Measurements from ENCODE around the gene CAPN14. TPM values are rescaled to one million over a fixed set of nuclear protein-coding genes. Genes with fewer than 3 reads are reported as not detected.

Gene CAPN14
- total RNA-seq, 1 donor from 2014 or later, result not detected

- Histone ChIP-seq H3K36me3 (no peaks in the 10 kb centered on the region), H3K4me3 (no peak overlapping the region), H3K27ac (no peak overlapping the region), H3K9me3 (no peaks in the 10 kb centered on the region), H3K4me1 (no peaks in the 10 kb centered on the region), H3K27me3 (no peaks in the 10 kb centered on the region)
- DNase-seq (ENCODE audit: low spot score in 2 of 2), result no peak
- TF ChIP-seq CTCF (IDR thresholded peaks at IDR 0.05), result no peak
- intact Hi-C loops (cut with DNase I), result no loop called here
Observed at GRCh38 chr2:31192851-31193392, 24.4 kb downstream of the CAPN14 start.

DNA sequence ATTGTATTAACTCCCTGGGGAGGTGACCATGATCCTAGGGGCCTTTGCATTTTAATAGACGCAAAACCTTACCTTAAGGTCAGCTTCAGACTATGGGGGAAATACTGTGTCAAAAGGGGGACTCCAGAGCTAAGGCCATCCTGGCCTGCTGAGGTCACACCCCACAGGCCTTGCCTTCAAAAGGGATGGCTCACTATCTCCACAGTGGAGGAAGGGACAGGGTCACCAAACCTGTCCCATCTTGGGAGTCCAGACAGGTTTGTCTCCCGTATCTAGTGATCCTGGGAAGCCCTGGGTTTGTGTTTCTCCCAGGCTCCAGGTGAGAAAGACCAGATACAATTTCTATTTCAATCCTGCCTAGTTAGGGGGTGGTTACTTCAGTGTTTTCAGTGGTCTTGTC lies 24.9 kb downstream of the CAPN14 start:
- no peaks in the 10 kb centered on the region for H3K27me3 ChIP-seq
- no peak overlapping the region for H3K27ac ChIP-seq
- no peak for TF ChIP-seq CTCF (IDR thresholded peaks at IDR 0.05)
- no peaks in the 10 kb centered on the region for H3K9me3 ChIP-seq
- DNase-seq (ENCODE audit: low spot score in 2 of 2), result no peak
- H3K4me3 ChIP-seq, result no peak overlapping the region
- intact Hi-C loops (cut with DNase I), result no loop called here
- no peaks in the 10 kb centered on the region for H3K36me3 ChIP-seq
- no peaks in the 10 kb centered on the region for H3K4me1 ChIP-seq

DNA sequence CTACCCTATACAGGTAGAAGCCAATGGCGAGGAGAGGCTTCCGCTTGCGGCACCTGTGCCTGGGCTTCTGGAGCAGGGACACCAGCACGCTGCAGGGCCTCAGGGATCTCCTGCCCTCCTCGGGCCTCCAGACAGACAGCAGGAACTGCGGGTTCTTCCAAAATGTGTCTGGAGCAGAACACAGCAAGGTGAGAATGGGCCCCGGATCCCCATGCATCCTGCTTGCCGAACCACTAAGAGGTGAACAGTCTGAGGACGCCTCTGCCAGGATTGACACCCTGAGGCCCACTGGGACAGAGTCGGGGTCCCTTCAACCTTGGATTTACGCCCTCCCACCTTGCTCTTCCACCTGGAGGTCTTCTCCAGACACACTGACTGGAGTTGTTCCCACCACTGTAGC lies 25.4 kb downstream of the CAPN14 start:
- Histone ChIP-seq H3K27ac (no peak overlapping the region), H3K4me3 (no peak overlapping the region), H3K4me1 (no peaks in the 10 kb centered on the region), H3K9me3 (no peaks in the 10 kb centered on the region), H3K36me3 (no peaks in the 10 kb centered on the region), H3K27me3 (no peaks in the 10 kb centered on the region)
- TF ChIP-seq CTCF (IDR thresholded peaks at IDR 0.05), result no peak
- DNase-seq (ENCODE audit: low spot score in 2 of 2), result no peak
- intact Hi-C loops (cut with DNase I), result no loop called here

- H3K36me3 ChIP-seq, result no peaks in the 10 kb centered on the region
- H3K27ac ChIP-seq, result no peak overlapping the region
- no peak for TF ChIP-seq CTCF (IDR thresholded peaks at IDR 0.05)
- H3K27me3 ChIP-seq, result no peaks in the 10 kb centered on the region
- no peak overlapping the region for H3K4me3 ChIP-seq
- intact Hi-C loops (cut with DNase I), result no loop called here
- H3K4me1 ChIP-seq, result no peaks in the 10 kb centered on the region
- no peak for DNase-seq (ENCODE audit: low spot score in 2 of 2)
- no peaks in the 10 kb centered on the region for H3K9me3 ChIP-seq
Observed at GRCh38 chr2:31190188-31190587, 27.1 kb downstream of the CAPN14 start.

DNA sequence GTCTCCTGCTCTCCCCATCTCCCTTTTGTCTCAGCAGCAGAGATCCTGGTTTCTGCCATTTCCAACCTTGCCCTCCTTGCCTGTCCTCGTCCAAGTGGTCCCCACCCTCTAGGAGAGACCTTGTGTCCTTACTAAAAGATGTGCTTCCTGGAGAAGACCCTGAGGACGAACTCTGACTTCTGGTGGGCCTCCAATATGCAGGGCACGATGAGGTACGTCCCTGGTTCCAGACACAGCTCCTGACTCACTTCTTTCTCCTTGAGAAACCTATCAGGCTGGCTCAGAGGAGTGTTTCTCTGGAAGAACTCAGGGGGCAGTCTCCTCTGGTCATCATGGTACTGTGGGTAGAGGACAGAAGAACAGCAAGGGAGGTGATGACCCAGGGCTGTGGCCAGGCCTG lies 28.2 kb downstream of the CAPN14 start:
- no peaks in the 10 kb centered on the region for H3K36me3 ChIP-seq
- H3K4me3 ChIP-seq, result no peak overlapping the region
- intact Hi-C loops (cut with DNase I), result no loop called here
- H3K27ac ChIP-seq, result no peak overlapping the region
- H3K4me1 ChIP-seq, result no peaks in the 10 kb centered on the region
- no peaks in the 10 kb centered on the region for H3K27me3 ChIP-seq
- no peak for TF ChIP-seq CTCF (IDR thresholded peaks at IDR 0.05)
- no peak for DNase-seq (ENCODE audit: low spot score in 2 of 2)
- H3K9me3 ChIP-seq, result no peaks in the 10 kb centered on the region

DNA sequence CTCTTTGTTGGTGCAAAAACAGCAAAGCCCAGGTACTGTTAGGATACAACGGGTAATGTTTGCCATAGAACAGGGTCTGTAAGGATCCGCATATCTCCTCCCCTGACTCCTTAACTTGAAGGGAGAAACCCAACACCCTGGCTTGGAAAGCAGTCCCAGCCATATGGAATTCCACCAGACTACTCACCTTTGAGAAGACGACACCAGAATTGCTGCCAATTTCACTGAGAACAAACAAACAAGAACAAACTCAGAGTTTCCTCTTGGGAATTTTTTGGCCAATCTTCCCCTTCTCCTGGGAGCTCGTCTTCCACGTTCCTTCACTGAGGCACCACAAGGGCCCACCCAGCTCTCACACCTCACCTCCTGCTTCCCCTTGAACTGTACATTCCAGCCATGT lies 29.2 kb downstream of the CAPN14 start:
- no peaks in the 10 kb centered on the region for H3K4me1 ChIP-seq
- no peak overlapping the region for H3K4me3 ChIP-seq
- TF ChIP-seq CTCF (IDR thresholded peaks at IDR 0.05), result no peak
- H3K27me3 ChIP-seq, result no peaks in the 10 kb centered on the region
- no peaks in the 10 kb centered on the region for H3K36me3 ChIP-seq
- intact Hi-C loops (cut with DNase I), result no loop called here
- peak in 1 of 2 donors; percentile 22 for DNase-seq (ENCODE audit: low spot score in 2 of 2)
- no peak overlapping the region for H3K27ac ChIP-seq
- H3K9me3 ChIP-seq, result no peaks in the 10 kb centered on the region

Data from ascending aorta (tissue), 2 donors.